ENCODE data around the gene CYP2R1.

CYP2R1 gene

GRCh38 chr11:14842002-14842401, 50.0 kb downstream of the CYP2R1 start:
- no peak overlapping the region for H3K4me3 ChIP-seq (ENCODE audit: low read depth, low read length)
- DNase-seq (ENCODE audit: low read depth) = no peak

GRCh38 chr11:14835496-14836492, 56.2 kb downstream of the CYP2R1 start:
- H3K4me3 ChIP-seq (ENCODE audit: low read depth, low read length) = no peak overlapping the region
- DNase-seq (ENCODE audit: low read depth) = no peak
